Peyer's patch (tissue), 4 donors: Measurements from ENCODE around the gene MPP2. TPM values are rescaled to one million over a fixed set of nuclear protein-coding genes. Genes with fewer than 3 reads are reported as not detected.

Experiments
- DNase-seq, 3 donors: peaks; one replicate each; pipeline ENCODE4 v3.0.0-alpha.2; 2017 to 2019
- H3K27ac ChIP-seq, 4 donors: fragments of 200-600 bp; sonication (generic); one replicate each; pipeline ENCODE4 v1.5.1; 2016 to 2019
- H3K27me3 ChIP-seq, 2 donors: fragments of 200-600 bp; sonication (generic); one replicate each; pipeline ENCODE4 v1.5.1; 2019
- H3K36me3 ChIP-seq, 3 donors: fragments of 200-600 bp; sonication (generic); one replicate each; pipeline ENCODE4 v1.5.1; 2016 to 2019
- H3K4me1 ChIP-seq, 4 donors: fragments of 200-600 bp; sonication (generic); one replicate each; pipeline ENCODE4 v1.5.1; 2016 to 2019
- H3K4me3 ChIP-seq, 4 donors: fragments of 200-600 bp; sonication (generic); 1 replicate in 3 of 4; 2 replicates in 1 of 4; pipeline ENCODE4 v1.5.1; 2016 to 2019; ENCODE audit warnings: mild to moderate bottlenecking in 1 of 4
- H3K9me3 ChIP-seq, 4 donors: fragments of 200-600 bp; sonication (generic); one replicate each; pipeline ENCODE4 v1.5.1; 2016 to 2019; ENCODE audit warnings: mild to moderate bottlenecking in 1 of 4
- CTCF ChIP-seq, 6 experiments: fragments of 450-650 bp in 4 of 6; fragments of 200-600 bp in 2 of 6; sonication (generic) in 1 of 6; IDR thresholded peaks; one replicate each; pipeline ENCODE4 v1.5.1; 2017 to 2019; ENCODE audit warnings: antibody characterized with exemption in 6 of 6, mild to moderate bottlenecking in 3 of 6, moderate library complexity in 1 of 6
- POLR2A ChIP-seq, 2 donors: fragments of 450-650 bp; IDR thresholded peaks; one replicate each; pipeline ENCODE4 v1.5.1; 2017; ENCODE audit warnings: antibody characterized with exemption in 2 of 2, mild to moderate bottlenecking in 2 of 2, moderate library complexity in 2 of 2
- total RNA-seq, 4 donors: library from RNA; depleted of rRNA; stranded (reverse); fragments of >200 nt; gene quantifications; one replicate each; pipeline ENCODE4 v1.1.0, GENCODE V29; 2016

MPP2 gene
- total RNA-seq, 4 donors from 2014 or later, result 0.53 to 1.3 (median 1.2) TPM; not detected in 1

- Histone ChIP-seq H3K4me1 (no peaks in the 10 kb centered on the region), H3K4me3 (no peak overlapping the region), H3K9me3 (no peaks in the 10 kb centered on the region), H3K36me3 (no peaks in the 10 kb centered on the region), H3K27me3 (no peaks in the 10 kb centered on the region), H3K27ac (no peak overlapping the region)
- no peak for DNase-seq
- no peak for TF ChIP-seq CTCF (IDR thresholded peaks at IDR 0.05)
These were observed 6.2 kb upstream of the MPP2 start for GRCh38 chr17:43913584-43913983.

GRCh38 chr17:43912635-43913304, 5.4 kb upstream of the MPP2 start:
- no peaks in the 10 kb centered on the region for H3K36me3 ChIP-seq
- H3K4me3 ChIP-seq, result no peak overlapping the region
- no peak for TF ChIP-seq POLR2A (IDR thresholded peaks at IDR 0.05)
- no peak for TF ChIP-seq CTCF (IDR thresholded peaks at IDR 0.05)
- no peak for DNase-seq
- peaks cover 0 to 2% of the 10 kb centered on the region in 2 donors for H3K27me3 ChIP-seq
- no peaks in the 10 kb centered on the region for H3K9me3 ChIP-seq
- H3K27ac ChIP-seq, result no peak overlapping the region
- peaks cover 0 to 3% (median under 1%) of the 10 kb centered on the region in 4 donors for H3K4me1 ChIP-seq

GRCh38 chr17:43911904-43912303, 4.6 kb upstream of the MPP2 start:
- Histone ChIP-seq H3K27me3 (peaks cover 0 to 10% of the 10 kb centered on the region in 2 donors), H3K27ac (no peak overlapping the region), H3K4me1 (peaks cover 0 to 11% (median 8%) of the 10 kb centered on the region in 4 donors), H3K9me3 (no peaks in the 10 kb centered on the region), H3K4me3 (no peak overlapping the region), H3K36me3 (no peaks in the 10 kb centered on the region)
- DNase-seq, result no peak
- TF ChIP-seq POLR2A (IDR thresholded peaks at IDR 0.05), result no peak
- TF ChIP-seq CTCF (IDR thresholded peaks at IDR 0.05), result no peak

- no peak for DNase-seq
- H3K4me1 ChIP-seq, result peaks cover 5 to 23% (median 18%) of the 10 kb centered on the region in 4 donors
- no peak overlapping the region for H3K4me3 ChIP-seq
- H3K36me3 ChIP-seq, result no peaks in the 10 kb centered on the region
- no peak overlapping the region for H3K27ac ChIP-seq
- H3K9me3 ChIP-seq, result no peaks in the 10 kb centered on the region
- TF ChIP-seq CTCF (IDR thresholded peaks at IDR 0.05) (no peak), POLR2A (IDR thresholded peaks at IDR 0.05) (no peak)
- H3K27me3 ChIP-seq, result peaks cover 0 to 22% of the 10 kb centered on the region in 2 donors
These were observed 2.3 kb upstream of the MPP2 start for GRCh38 chr17:43909537-43910231.

GRCh38 chr17:43907998-43908721, 824 bp upstream of the MPP2 start:
- H3K27ac ChIP-seq, result peak overlapping the region; percentile 62 to 85 (median 67)
- no peaks in the 10 kb centered on the region for H3K9me3 ChIP-seq
- H3K27me3 ChIP-seq, result peaks cover 0 to 22% of the 10 kb centered on the region in 2 donors
- no peaks in the 10 kb centered on the region for H3K36me3 ChIP-seq
- H3K4me3 ChIP-seq, result peak overlapping the region; percentile 36 to 67 (median 54)
- DNase-seq, result peak in 2 of 3 donors; percentile 37 to 73
- H3K4me1 ChIP-seq, result peaks cover 5 to 23% (median 18%) of the 10 kb centered on the region in 4 donors
- TF ChIP-seq CTCF (IDR thresholded peaks at IDR 0.05), result no peak
- no peak for TF ChIP-seq POLR2A (IDR thresholded peaks at IDR 0.05)
